GM21526 (cell line): ENCODE measurements around the gene TBC1D14.

Experiments
- ATAC-seq: cut with Tn5 transposase; IDR thresholded peaks from one replicate; pipeline ENCODE4 v1.9.1; 2021; ENCODE audit warnings: moderate library complexity; ENCODE audit not compliant: unreplicated experiment, low FRiP score

TBC1D14 gene

GRCh38 chr4:6909113-6909969, at the start of gene TBC1D14:
TBC1D14 (plus strand) TSS chr4:6909826; CDS start chr4:6923390, 13,564 bp downstream.
- ATAC-seq: peak; percentile 83

GRCh38 chr4:6868386-6868785, 41.2 kb upstream of the TBC1D14 start:
- ATAC-seq: no peak

GRCh38 chr4:6869944-6870343, 39.7 kb upstream of the TBC1D14 start:
- no peak for ATAC-seq

- ATAC-seq: no peak
Observed at GRCh38 chr4:6873291-6873690, 36.3 kb upstream of the TBC1D14 start.

GRCh38 chr4:6873792-6874461, 35.7 kb upstream of the TBC1D14 start:
- ATAC-seq: peak; percentile 73

- no peak for ATAC-seq
Observed at GRCh38 chr4:6874981-6875380, 34.6 kb upstream of the TBC1D14 start.

- no peak for ATAC-seq
Observed at GRCh38 chr4:6875431-6875831, 34.2 kb upstream of the TBC1D14 start.

GRCh38 chr4:6876440-6876839, 33.2 kb upstream of the TBC1D14 start:
- no peak for ATAC-seq

GRCh38 chr4:6877067-6877466, 32.6 kb upstream of the TBC1D14 start:
- ATAC-seq: no peak

- ATAC-seq: no peak
Observed at GRCh38 chr4:6878451-6879059, 31.1 kb upstream of the TBC1D14 start.

GRCh38 chr4:6880691-6881090, 28.9 kb upstream of the TBC1D14 start:
- ATAC-seq: no peak

- no peak for ATAC-seq
Observed at GRCh38 chr4:6881908-6882307, 27.7 kb upstream of the TBC1D14 start.

GRCh38 chr4:6884341-6884870, 25.2 kb upstream of the TBC1D14 start:
- ATAC-seq: no peak

GRCh38 chr4:6885953-6886557, 23.6 kb upstream of the TBC1D14 start:
- ATAC-seq: no peak

GRCh38 chr4:6886886-6887285, 22.7 kb upstream of the TBC1D14 start:
- no peak for ATAC-seq

- ATAC-seq: no peak
Observed at GRCh38 chr4:6887591-6888371, 21.8 kb upstream of the TBC1D14 start.

- no peak for ATAC-seq
Observed at GRCh38 chr4:6888506-6889071, 21.0 kb upstream of the TBC1D14 start.

GRCh38 chr4:6889101-6889735, 20.4 kb upstream of the TBC1D14 start:
- ATAC-seq: no peak

GRCh38 chr4:6889736-6890324, 19.8 kb upstream of the TBC1D14 start:
- ATAC-seq: no peak
